GM12892 (cell line): Measurements from ENCODE around the gene CARD9.

Experiments used
- POLR2A ChIP-seq: IDR thresholded peaks from 2 replicates; pipeline ENCODE4 v1.6.1; 2011; ENCODE audit warnings: low read depth, low read length, control low read depth
- POLR2AphosphoS5 ChIP-seq: IDR thresholded peaks from 2 replicates; pipeline ENCODE4 v1.6.1; 2011; ENCODE audit warnings: low read depth, low read length, control low read depth
- TAF1 ChIP-seq: IDR thresholded peaks from 2 replicates; pipeline ENCODE4 v1.6.1; 2011; ENCODE audit warnings: low read depth, mild to moderate bottlenecking, control low read depth, low read length, borderline replicate concordance

DNA sequence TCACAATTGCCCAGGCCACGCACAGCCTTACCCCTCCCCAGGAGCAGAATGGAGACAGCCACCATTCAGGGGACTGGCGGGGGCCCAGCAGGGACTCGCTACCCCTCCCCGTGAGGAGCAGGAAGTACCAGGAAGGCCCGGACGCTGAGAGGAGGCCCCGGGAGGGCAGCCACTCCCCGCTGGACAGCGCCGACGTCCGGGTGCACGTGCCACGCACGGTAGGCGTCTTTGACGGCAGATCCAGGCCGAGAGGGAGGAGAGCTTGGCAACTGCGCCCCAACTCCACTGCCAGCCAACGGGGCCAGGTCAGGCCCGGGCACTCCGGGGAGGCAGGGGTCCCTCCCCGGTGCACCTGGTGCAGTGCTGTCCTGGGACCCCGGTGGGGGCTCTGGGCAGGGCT lies 23.9 kb downstream of the CARD9 start:
- TF ChIP-seq POLR2A (no peak), POLR2AphosphoS5 (no peak), TAF1 (no peak)
